H1 (cell line): ENCODE results near the gene MCF2L. TPM values are rescaled to one million over a fixed set of nuclear protein-coding genes. Genes with fewer than 3 reads are reported as not detected.

ENCODE experiments used
- GTF2F1 ChIP-seq: IDR thresholded peaks from 2 replicates; pipeline ENCODE4 v1.6.1; 2012; ENCODE audit warnings: low read depth, low read length, improper control_type of control experiment, borderline replicate concordance
- POLR2AphosphoS5 ChIP-seq: IDR thresholded peaks from 2 replicates; pipeline ENCODE4 v1.6.1; 2011; ENCODE audit warnings: low read depth, low read length
- RNF2 ChIP-seq: fragments of 200-900, 300-1000 bp; sonication (generic); IDR thresholded peaks from 2 replicates; pipeline ENCODE4 v1.7.1; 2016; ENCODE audit warnings: borderline replicate concordance, low read depth, mild to moderate bottlenecking, antibody characterized with exemption, low read length; ENCODE audit not compliant: poor library complexity, severe bottlenecking; ENCODE audit errors: missing control alignments
- RXRA ChIP-seq: IDR thresholded peaks from 2 replicates; pipeline ENCODE4 v1.6.1; 2011; ENCODE audit warnings: low read depth, mild to moderate bottlenecking, low read length, moderate library complexity; ENCODE audit not compliant: insufficient read depth
- SIN3A ChIP-seq, 2 experiments: IDR thresholded peaks in 1 of 2; conservative IDR thresholded peaks in 1 of 2; 2 replicates each; pipeline ENCODE4 v1.6.1; 2011 to 2012; ENCODE audit warnings: low read length in 2 of 2, improper control_type of control experiment in 1 of 2, low read depth in 1 of 2, mild to moderate bottlenecking in 1 of 2
- TBP ChIP-seq: IDR thresholded peaks from 2 replicates; pipeline ENCODE4 v1.6.1; 2011; ENCODE audit warnings: low read depth, low read length, improper control_type of control experiment
- polyA plus RNA-seq, 7 experiments: library from polyadenylated mRNA; depleted of rRNA in 3 of 7; stranded (reverse) in 5 of 7; unstranded in 2 of 7; fragments of >200 nt in 5 of 7; fragments of 200-250 nt in 2 of 7; gene quantifications; 1 replicate in 5 of 7; 2 replicates in 1 of 7; 4 replicates in 1 of 7; pipeline versions ENCODE4 v1.2.1 to v1.2.3, GENCODE V29; 2011 to 2013; ENCODE audit warnings: missing spikeins in 2 of 7, mixed read lengths in 2 of 7
- total RNA-seq: library from RNA; stranded (reverse); fragmentation: NEBNext Ultra II Directional; extraction: Animal tissue kit (Norgen Biotek cat#: 25700); gene quantifications from 2 replicates; pipeline ENCODE4 v1.2.1, GENCODE V29; 2021
- TF ChIP-seq, protein P1 (sequence below): IDR thresholded peaks from 2 replicates; pipeline ENCODE4 v1.6.1; 2012; ENCODE audit warnings: inconsistent platforms

MCF2L gene
- total and polyA plus RNA-seq, 2 of the 8 experiments (the other 6 are each of a cell fraction or from before 2014, with no cell fraction given) = 10.1 to 24.4 TPM

GRCh38 chr13:112990783-112991182, 21.8 kb downstream of the MCF2L start (continued):
- TF ChIP-seq SIN3A (conservative IDR thresholded peaks at IDR 0.05 in 1 of 2, IDR thresholded peaks at IDR 0.05 in 1 of 2; ENCODE audit: low read depth in 1 of 2, low read length in 2 of 2) (peak in 1 of 2 experiments; percentile 45; a peak in 1 of 4 replicates), GTF2F1 (no peak), RXRA (no peak), POLR2AphosphoS5 (0 out of 2 replicates have a peak, but pooled peaks have one; percentile 41), TBP (peak; percentile 40; the same call in 1 of the 2 replicates), RNF2 (no peak)
- TF ChIP-seq, protein P1, sequence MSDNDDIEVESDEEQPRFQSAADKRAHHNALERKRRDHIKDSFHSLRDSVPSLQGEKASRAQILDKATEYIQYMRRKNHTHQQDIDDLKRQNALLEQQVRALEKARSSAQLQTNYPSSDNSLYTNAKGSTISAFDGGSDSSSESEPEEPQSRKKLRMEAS = peak; percentile 59; the same call in 1 of the 2 replicates
